Measurements from ENCODE around the gene CCDC142. TPM values are rescaled to one million over a fixed set of nuclear protein-coding genes. Genes with fewer than 3 reads are reported as not detected.

The CCDC142 gene
- polyA plus RNA-seq, 1 donor from 2014 or later: 21.6 TPM

DNA sequence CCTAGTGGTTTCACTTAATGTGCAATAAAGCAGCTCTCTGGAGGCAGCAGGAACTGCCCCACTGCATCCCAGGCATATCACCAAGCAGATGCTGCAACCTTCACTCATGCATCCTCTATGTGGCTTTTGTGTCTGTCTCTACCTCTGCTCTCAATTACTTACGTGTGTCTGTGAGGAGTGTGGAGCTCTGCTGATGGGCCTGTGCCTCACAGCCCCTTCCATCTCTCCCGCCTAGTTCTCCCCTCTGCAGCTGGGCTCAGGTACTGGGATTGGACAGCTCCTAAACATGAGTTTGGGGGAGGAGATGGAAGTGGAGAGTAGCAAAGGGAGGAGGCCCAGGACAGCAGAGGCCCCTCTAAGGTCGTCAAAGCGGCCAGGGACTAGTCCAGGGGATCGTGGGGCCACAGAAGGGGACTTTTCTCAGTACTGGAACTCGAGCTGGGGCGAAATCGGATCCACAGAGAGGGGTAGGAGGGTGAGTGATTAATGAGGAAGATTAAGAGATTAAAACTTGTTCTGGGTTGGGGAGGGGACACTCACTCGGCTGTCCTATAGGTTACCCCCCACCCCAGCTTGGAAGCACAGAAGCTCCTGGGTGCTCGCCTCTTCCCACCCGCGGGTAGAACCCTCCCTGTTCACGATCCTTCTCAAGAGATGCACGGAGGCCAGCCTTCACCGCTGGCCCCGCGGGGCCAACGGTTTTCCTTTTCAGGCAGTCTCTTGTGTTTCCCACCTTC, 18.7 kb upstream of the CCDC142 start:
- H4K20me1 ChIP-seq (ENCODE audit: insufficient read depth): no peaks in the 10 kb centered on the region
- H3K9me3 ChIP-seq (ENCODE audit: low read length): no peaks in the 10 kb centered on the region
- H3K4me3 ChIP-seq (ENCODE audit: low read length): no peak overlapping the region
- H3K36me3 ChIP-seq (ENCODE audit: insufficient read depth, low read length): peaks cover 7% of the 10 kb centered on the region
- H2AFZ ChIP-seq (ENCODE audit: low read depth, low read length): no peak overlapping the region
- H3K4me2 ChIP-seq (ENCODE audit: low read length): no peak overlapping the region
- H3K9ac ChIP-seq (ENCODE audit: low read length): no peak overlapping the region
- no peak overlapping the region for H3K27ac ChIP-seq (ENCODE audit: low read length)
- H3K9me2 ChIP-seq (ENCODE audit: insufficient read depth, low read length): no peaks in the 10 kb centered on the region
- peaks cover under 1% of the 10 kb centered on the region for H3K79me2 ChIP-seq (replicated peaks; ENCODE audit: insufficient read depth, low read length)
- no peaks in the 10 kb centered on the region for H3F3A ChIP-seq (ENCODE audit: insufficient read depth, low read length, poor library complexity, severe bottlenecking)
- peaks cover 94% of the 10 kb centered on the region for H3K27me3 ChIP-seq (ENCODE audit: insufficient read depth, low read depth, low read length)
- TF ChIP-seq SMC3 (conservative IDR thresholded peaks at IDR 0.05; ENCODE audit: poor library complexity): no peak
- no peak for TF ChIP-seq EZH2 (IDR thresholded peaks at IDR 0.05; ENCODE audit: borderline replicate concordance, insufficient read depth, low read length, poor library complexity, severe bottlenecking)
- no peak for TF ChIP-seq RAD21 (conservative IDR thresholded peaks at IDR 0.05)
- TF ChIP-seq POLR2AphosphoS5 (IDR thresholded peaks at IDR 0.05): no peak
- TF ChIP-seq TAF1 (IDR thresholded peaks at IDR 0.05; ENCODE audit: low read depth): no peak
- TF ChIP-seq EP300 (conservative IDR thresholded peaks at IDR 0.05; ENCODE audit: poor library complexity, severe bottlenecking): no peak

GRCh38 chr2:74500578-74500946, 17.8 kb upstream of the CCDC142 start:
- Histone ChIP-seq H3K9me3 (ENCODE audit: low read length) (no peaks in the 10 kb centered on the region), H3K27ac (ENCODE audit: low read length) (no peak overlapping the region), H3K9me2 (ENCODE audit: insufficient read depth, low read length) (no peaks in the 10 kb centered on the region), H4K20me1 (ENCODE audit: insufficient read depth) (no peaks in the 10 kb centered on the region), H3F3A (ENCODE audit: insufficient read depth, low read length, poor library complexity, severe bottlenecking) (no peaks in the 10 kb centered on the region), H3K36me3 (ENCODE audit: insufficient read depth, low read length) (peaks cover 4% of the 10 kb centered on the region), H3K27me3 (ENCODE audit: insufficient read depth, low read depth, low read length) (peaks cover 97% of the 10 kb centered on the region), H3K79me2 (replicated peaks; ENCODE audit: insufficient read depth, low read length) (no peaks in the 10 kb centered on the region), H3K4me3 (ENCODE audit: low read length) (no peak overlapping the region), H2AFZ (ENCODE audit: low read depth, low read length) (no peak overlapping the region), H3K4me2 (ENCODE audit: low read length) (no peak overlapping the region), H3K9ac (ENCODE audit: low read length) (no peak overlapping the region)
- TF ChIP-seq RAD21 (conservative IDR thresholded peaks at IDR 0.05) (no peak), MXI1 (conservative IDR thresholded peaks at IDR 0.05; ENCODE audit: poor library complexity, severe bottlenecking) (no peak), SMC3 (conservative IDR thresholded peaks at IDR 0.05; ENCODE audit: poor library complexity) (no peak), EP300 (conservative IDR thresholded peaks at IDR 0.05; ENCODE audit: poor library complexity, severe bottlenecking) (no peak), EZH2 (IDR thresholded peaks at IDR 0.05; ENCODE audit: borderline replicate concordance, insufficient read depth, low read length, poor library complexity, severe bottlenecking) (no peak), REST (IDR thresholded peaks at IDR 0.05; ENCODE audit: borderline replicate concordance) (no peak), TAF1 (IDR thresholded peaks at IDR 0.05; ENCODE audit: low read depth) (no peak)

DNA sequence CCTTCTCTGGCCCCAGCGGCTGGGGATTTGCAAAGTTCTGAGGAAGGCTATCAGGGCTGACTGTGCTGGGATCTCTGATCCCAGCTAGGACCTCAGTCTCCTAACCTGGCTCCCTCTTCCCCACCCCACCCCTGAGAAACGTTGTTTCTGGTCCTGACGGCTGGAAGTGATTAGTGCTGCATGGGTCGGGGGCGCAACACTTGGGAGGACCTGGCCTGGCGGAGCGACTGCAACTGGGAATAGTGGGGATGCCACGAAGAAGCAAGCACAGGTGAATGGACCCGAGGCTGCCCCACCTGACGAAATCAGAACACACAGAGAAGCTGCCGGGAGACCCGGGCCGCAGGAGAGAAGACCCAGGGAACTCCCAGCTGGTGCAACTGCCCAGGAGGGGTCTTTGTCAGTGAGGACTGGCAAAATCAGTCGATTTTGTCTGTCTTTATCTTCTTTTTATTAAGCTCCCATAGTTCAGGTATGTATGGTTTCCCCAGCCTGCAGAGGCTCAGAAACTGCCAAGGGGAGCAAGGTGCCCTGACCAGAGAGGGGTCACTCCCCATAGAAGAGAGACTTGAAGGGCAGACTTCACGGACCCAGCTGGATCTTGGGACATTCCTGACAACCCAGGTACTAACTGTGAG, 17.3 kb upstream of the CCDC142 start:
- H3K4me3 ChIP-seq (ENCODE audit: low read length): peak overlapping the region; percentile 55
- H3K9me3 ChIP-seq (ENCODE audit: low read length): no peaks in the 10 kb centered on the region
- no peaks in the 10 kb centered on the region for H4K20me1 ChIP-seq (ENCODE audit: insufficient read depth)
- no peaks in the 10 kb centered on the region for H3K79me2 ChIP-seq (replicated peaks; ENCODE audit: insufficient read depth, low read length)
- no peak overlapping the region for H2AFZ ChIP-seq (ENCODE audit: low read depth, low read length)
- no peaks in the 10 kb centered on the region for H3K9me2 ChIP-seq (ENCODE audit: insufficient read depth, low read length)
- H3K27me3 ChIP-seq (ENCODE audit: insufficient read depth, low read depth, low read length): peaks cover 92% of the 10 kb centered on the region
- H3K4me2 ChIP-seq (ENCODE audit: low read length): no peak overlapping the region
- H3K36me3 ChIP-seq (ENCODE audit: insufficient read depth, low read length): no peaks in the 10 kb centered on the region
- no peak overlapping the region for H3K9ac ChIP-seq (ENCODE audit: low read length)
- TF ChIP-seq MXI1 (conservative IDR thresholded peaks at IDR 0.05; ENCODE audit: poor library complexity, severe bottlenecking) (no peak), EZH2 (IDR thresholded peaks at IDR 0.05; ENCODE audit: borderline replicate concordance, insufficient read depth, low read length, poor library complexity, severe bottlenecking) (peak; percentile 71)
- no peaks in the 10 kb centered on the region for H3F3A ChIP-seq (ENCODE audit: insufficient read depth, low read length, poor library complexity, severe bottlenecking)
- H3K27ac ChIP-seq (ENCODE audit: low read length): no peak overlapping the region
